Stomach (tissue), 19 donors: ENCODE measurements around the gene FAM151A. TPM values are rescaled to one million over a fixed set of nuclear protein-coding genes. Genes with fewer than 3 reads are reported as not detected.

Experiments used
- DNase-seq, 2 donors: peaks; one replicate each; pipeline versions ENCODE4 v3.0.0 to v3.0.0-alpha.2; 2013 to 2019
- H3K27ac ChIP-seq, 5 donors: fragments of 200-600 bp in 4 of 5; sonication (generic) in 4 of 5; one replicate each; pipeline ENCODE4 v1.5.1; 2013 to 2019; ENCODE audit warnings: mild to moderate bottlenecking in 1 of 5, moderate library complexity in 1 of 5
- H3K27me3 ChIP-seq, 3 donors: fragments of 200-600 bp; sonication (generic); one replicate each; pipeline ENCODE4 v1.5.1; 2017 to 2019; ENCODE audit warnings: mixed run types in 1 of 3
- H3K36me3 ChIP-seq, 4 donors: fragments of 200-600 bp; sonication (generic); 1 replicate in 3 of 4; 2 replicates in 1 of 4; pipeline ENCODE4 v1.5.1; 2016 to 2019
- H3K4me1 ChIP-seq, 4 donors: fragments of 200-600 bp; sonication (generic); one replicate each; pipeline ENCODE4 v1.5.1; 2016 to 2019
- H3K4me3 ChIP-seq, 4 donors: fragments of 200-600 bp; sonication (generic) in 3 of 4; one replicate each; pipeline ENCODE4 v1.5.1; 2016 to 2019; ENCODE audit warnings: mild to moderate bottlenecking in 1 of 4
- H3K9me3 ChIP-seq, 4 donors: fragments of 200-600 bp; sonication (generic); one replicate each; pipeline ENCODE4 v1.5.1; 2016 to 2019
- CTCF ChIP-seq, 7 experiments: fragments of 450-650 bp in 4 of 7; fragments of 200-600 bp in 3 of 7; sonication (generic) in 3 of 7; IDR thresholded peaks; one replicate each; pipeline ENCODE4 v1.5.1; 2016 to 2019; ENCODE audit warnings: antibody characterized with exemption in 7 of 7, control low read depth in 2 of 7, mild to moderate bottlenecking in 1 of 7
- EP300 ChIP-seq: sonication (generic); formaldehyde crosslinking; IDR thresholded peaks from one replicate; pipeline ENCODE4 v1.6.1; 2017; ENCODE audit warnings: antibody characterized with exemption
- POLR2A ChIP-seq, 4 donors: fragments of 450-650 bp; IDR thresholded peaks; one replicate each; pipeline ENCODE4 v1.6.1; 2016; ENCODE audit warnings: antibody characterized with exemption in 4 of 4, control low read depth in 2 of 4, mild to moderate bottlenecking in 1 of 4, moderate library complexity in 1 of 4
- POLR2AphosphoS5 ChIP-seq, 3 donors: sonication (generic); formaldehyde crosslinking; IDR thresholded peaks; one replicate each; pipeline ENCODE4 v1.6.1; 2016; ENCODE audit warnings: antibody characterized with exemption in 3 of 3
- WGBS, 5 donors: extraction: QIAGEN DNeasy Blood & Tissue Kit in 3 of 5; methylation state at CpG; one replicate each; pipeline versions ENCODE4 v1.1.5 to v1.1.7; 2013 to 2018; 5-methylcytosine and 5-hydroxymethylcytosine counted together
- intact Hi-C: fragments of 100-400 bp; cut with DNase I; formaldehyde crosslinking; loops from one replicate; pipeline ENCODE4 v1.15.1; 2023; ENCODE audit warnings: low total_unique reads
- long read RNA-seq, 10 donors: transcript quantifications; one replicate each; lab custom pipeline, GENCODE V29; 2026
- polyA plus RNA-seq, 3 donors: library from polyadenylated mRNA; stranded (reverse); fragments of 200-250 nt; gene quantifications; one replicate each; pipeline ENCODE4 v1.2.3, GENCODE V29; 2013
- total RNA-seq, 5 donors: library from RNA; depleted of rRNA; stranded (reverse); fragments of >200 nt; gene quantifications; one replicate each; pipeline versions ENCODE4 v1.1.0 to v1.2.3, GENCODE V29; 2014 to 2016
- donor health status: healthy with polysubstance abuse.
- donor health status: Bipolar disorder and iron deficiency.
- donor health status: healthy.

The FAM151A gene
- under 1 TPM in 1 of 5 donors, not detected in 4; 0.73 TPM for total RNA-seq
- under 1 TPM in 2 of 3 donors, not detected in 1; 0.15 to 0.25 TPM for polyA plus RNA-seq
- long read RNA-seq, donor 1, result 0 reads
- long read RNA-seq, donor 2, result 0 reads
- long read RNA-seq, donor 3, result 0 reads
- long read RNA-seq, donor 4, result 0 reads
- long read RNA-seq, donor 5, result 0 reads
- long read RNA-seq, donor 6, result 0 reads
- long read RNA-seq, donor 7, result 0 reads
- long read RNA-seq, donor 8, result 0 reads
- long read RNA-seq, donor 9, result 0 reads
- long read RNA-seq, donor 10, result 0 reads

GRCh38 chr1:54623216-54624007 is at the start of gene FAM151A:
Gene FAM151A, minus strand, starts transcription at chr1:54623525. Its CDS starts 130 bp downstream, at chr1:54623395.
- 57 to 68% (median 59%) methylated on average over 16 to 18 of the region's 18 CpGs for WGBS, 5 donors
- Histone ChIP-seq H3K9me3 (no peaks in the 10 kb centered on the region), H3K27ac (no peak within 1 kb of the TSS), H3K27me3 (no peaks in the 10 kb centered on the region), H3K36me3 (no peaks in the 10 kb centered on the region), H3K4me1 (peaks cover 0 to 11% (median 2%) of the 10 kb centered on the region in 4 donors), H3K4me3 (no peak within 1 kb of the TSS)
- DNase-seq, result no peak
- intact Hi-C loops, result no loop called here
- TF ChIP-seq POLR2A (IDR thresholded peaks at IDR 0.05) (no peak), EP300 (no peak), POLR2AphosphoS5 (IDR thresholded peaks at IDR 0.05) (no peak), CTCF (IDR thresholded peaks at IDR 0.05) (no peak)

GRCh38 chr1:54671985-54672608 is 48.8 kb upstream of the FAM151A start:
- Histone ChIP-seq H3K36me3 (peaks cover 0 to 17% (median 0%) of the 10 kb centered on the region in 4 donors), H3K27me3 (no peaks in the 10 kb centered on the region), H3K9me3 (no peaks in the 10 kb centered on the region), H3K4me1 (no peaks in the 10 kb centered on the region), H3K27ac (no peak overlapping the region), H3K4me3 (no peak overlapping the region)
- intact Hi-C loops, result loop anchor here (5.0 kb wide), 1 partner anchor 140 kb away; no protein-coding TSS in a partner anchor
- peak; percentile 58 to 66 for DNase-seq
- WGBS, 5 donors, result 51 to 66% (median 62%) methylated on average over 6 of the region's 6 CpGs
- no peak for TF ChIP-seq EP300
- TF ChIP-seq POLR2AphosphoS5 (IDR thresholded peaks at IDR 0.05), result no peak
- TF ChIP-seq CTCF (IDR thresholded peaks at IDR 0.05), result peak in 5 of 7 experiments; percentile 57 to 96 (median 84)

GRCh38 chr1:54668567-54668966 is 45.2 kb upstream of the FAM151A start:
- DNase-seq, result no peak
- intact Hi-C loops, result no loop called here
- Histone ChIP-seq H3K4me1 (no peaks in the 10 kb centered on the region), H3K27me3 (no peaks in the 10 kb centered on the region), H3K4me3 (no peak overlapping the region), H3K27ac (no peak overlapping the region), H3K9me3 (no peaks in the 10 kb centered on the region), H3K36me3 (peaks cover 0 to 13% (median 0%) of the 10 kb centered on the region in 4 donors)
- 82 to 93% (median 89%) methylated on average over 2 of the region's 2 CpGs for WGBS, 5 donors
- no peak for TF ChIP-seq POLR2A (IDR thresholded peaks at IDR 0.05)
- no peak for TF ChIP-seq EP300
- TF ChIP-seq POLR2AphosphoS5 (IDR thresholded peaks at IDR 0.05), result no peak
- TF ChIP-seq CTCF (IDR thresholded peaks at IDR 0.05), result no peak

GRCh38 chr1:54667797-54668196 is 44.5 kb upstream of the FAM151A start:
- intact Hi-C loops, result no loop called here
- no peak overlapping the region for H3K27ac ChIP-seq
- no peak overlapping the region for H3K4me3 ChIP-seq
- H3K4me1 ChIP-seq, result no peaks in the 10 kb centered on the region
- no peak for TF ChIP-seq POLR2AphosphoS5 (IDR thresholded peaks at IDR 0.05)
- TF ChIP-seq CTCF (IDR thresholded peaks at IDR 0.05), result no peak
- no peak for TF ChIP-seq EP300
- no peak for TF ChIP-seq POLR2A (IDR thresholded peaks at IDR 0.05)
- peaks cover 0 to 8% (median 0%) of the 10 kb centered on the region in 4 donors for H3K36me3 ChIP-seq
- no peaks in the 10 kb centered on the region for H3K9me3 ChIP-seq
- WGBS, 5 donors, result 73 to 95% (median 89%) methylated on average over 2 of the region's 2 CpGs
- no peaks in the 10 kb centered on the region for H3K27me3 ChIP-seq
- DNase-seq, result no peak
